NCI-H2081 treated with DMSO at 0.1 percent for 48 hours (cell line): ENCODE measurements around the gene KCNJ14.

ENCODE experiments used
- DNase-seq: peaks from one replicate; lab custom pipeline; 2025; lab: John Stamatoyannopoulos, UW

Gene KCNJ14

GRCh38 chr19:48455171-48455907 lies at the start of gene KCNJ14:
Gene KCNJ14, plus strand, starts transcription at chr19:48455574. Its CDS starts 6,151 bp downstream, at chr19:48461725.
- no peak for DNase-seq

- no peak for DNase-seq
Measured at GRCh38 chr19:48405850-48406249, 49.5 kb upstream of the KCNJ14 start.

GRCh38 chr19:48413879-48414587 lies 41.3 kb upstream of the KCNJ14 start:
- no peak for DNase-seq

- no peak for DNase-seq
Measured at GRCh38 chr19:48415395-48415794, 40.0 kb upstream of the KCNJ14 start.

- no peak for DNase-seq
Measured at GRCh38 chr19:48415806-48416221, 39.6 kb upstream of the KCNJ14 start.

- no peak for DNase-seq
Measured at GRCh38 chr19:48417421-48417820, 38.0 kb upstream of the KCNJ14 start.

DNA sequence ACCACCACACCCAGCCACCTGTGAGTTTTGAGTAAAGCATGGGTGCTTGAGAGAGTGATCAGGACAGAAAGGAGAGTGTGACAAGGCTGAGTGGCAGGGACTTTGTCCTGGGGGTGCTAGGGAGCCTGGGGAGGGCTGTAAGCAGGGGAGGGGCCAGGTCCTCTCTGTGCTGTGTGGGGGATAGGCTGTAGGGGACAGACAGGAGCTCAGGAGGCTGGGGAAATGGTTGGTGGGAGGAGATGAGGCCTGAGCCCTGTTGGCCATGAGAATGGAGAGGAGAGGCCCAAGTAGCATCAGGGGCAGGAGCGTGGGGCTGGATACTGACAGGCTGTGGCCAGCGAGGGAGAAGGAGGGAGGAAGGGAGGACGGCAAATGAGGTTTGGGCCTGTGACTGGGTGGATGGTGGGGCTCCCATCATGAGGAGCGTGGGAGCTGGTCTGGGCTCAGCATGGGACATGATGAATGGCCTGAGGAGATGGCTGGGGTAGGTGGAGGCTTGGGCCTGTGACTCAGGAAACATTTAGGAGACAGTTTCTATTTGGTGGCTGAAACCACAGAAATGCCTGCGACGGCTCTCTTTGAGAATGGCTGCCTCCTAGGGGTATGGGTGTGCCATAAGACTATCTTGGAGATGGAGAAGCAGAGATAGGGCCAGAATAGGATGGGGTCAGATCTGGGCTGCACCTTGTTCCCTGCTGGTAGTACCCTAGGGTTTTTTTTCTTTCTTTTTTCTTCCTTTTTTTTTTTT lies 36.9 kb upstream of the KCNJ14 start:
- no peak for DNase-seq

- DNase-seq: no peak
Measured at GRCh38 chr19:48419158-48419920, 36.0 kb upstream of the KCNJ14 start.

- DNase-seq: no peak
Measured at GRCh38 chr19:48421548-48421947, 33.8 kb upstream of the KCNJ14 start.

DNA sequence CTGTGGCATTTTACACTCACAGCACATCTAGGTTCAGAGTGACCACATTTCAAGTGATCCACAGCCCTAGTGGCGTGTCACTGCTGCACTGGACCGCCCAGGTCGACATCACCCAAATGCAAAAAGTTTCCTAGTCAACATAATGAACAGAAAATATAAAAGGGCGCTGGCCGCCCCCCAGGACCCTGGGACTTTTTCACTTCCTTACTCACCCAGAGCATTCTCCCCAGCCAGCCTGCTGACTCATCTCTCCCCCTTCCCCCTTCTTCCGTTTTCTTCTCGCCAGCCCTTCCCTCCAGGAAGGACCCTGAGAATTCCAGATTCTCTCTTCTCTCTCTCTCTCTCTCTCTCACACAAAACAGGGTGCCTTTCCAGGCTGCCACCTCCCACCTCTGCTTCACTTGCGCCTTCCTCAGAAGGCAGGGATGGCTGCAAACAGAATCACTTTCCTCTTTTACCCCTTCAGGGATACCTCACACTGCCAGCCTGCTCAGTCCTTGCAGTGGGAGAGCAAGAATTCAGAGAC lies 30.6 kb upstream of the KCNJ14 start:
- DNase-seq: no peak

DNA sequence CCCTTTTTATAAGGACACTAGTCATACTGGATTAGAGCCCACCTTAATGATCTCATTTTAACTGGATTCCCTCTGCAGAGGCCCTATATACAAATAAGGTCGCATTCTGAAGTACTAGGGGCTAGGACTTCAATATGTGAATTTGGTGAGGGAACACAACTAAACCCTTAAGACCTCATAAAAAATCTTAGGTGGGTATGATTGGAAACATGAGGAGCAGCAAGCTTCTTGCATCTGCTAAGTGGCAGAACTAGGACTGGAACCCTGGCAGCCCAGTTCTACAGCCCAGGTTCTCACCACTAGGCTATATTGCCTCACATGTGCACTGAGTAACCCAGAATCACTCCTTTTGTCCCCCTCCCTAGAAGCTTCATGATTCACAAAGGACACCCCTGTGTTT lies 26.7 kb upstream of the KCNJ14 start:
- DNase-seq: no peak

- no peak for DNase-seq
Measured at GRCh38 chr19:48433337-48433736, 22.0 kb upstream of the KCNJ14 start.

GRCh38 chr19:48436586-48436985 lies 18.8 kb upstream of the KCNJ14 start:
- DNase-seq: no peak

GRCh38 chr19:48441360-48442050 lies 13.9 kb upstream of the KCNJ14 start:
- DNase-seq: no peak

GRCh38 chr19:48442116-48443035 lies 13.0 kb upstream of the KCNJ14 start:
- DNase-seq: no peak

DNA sequence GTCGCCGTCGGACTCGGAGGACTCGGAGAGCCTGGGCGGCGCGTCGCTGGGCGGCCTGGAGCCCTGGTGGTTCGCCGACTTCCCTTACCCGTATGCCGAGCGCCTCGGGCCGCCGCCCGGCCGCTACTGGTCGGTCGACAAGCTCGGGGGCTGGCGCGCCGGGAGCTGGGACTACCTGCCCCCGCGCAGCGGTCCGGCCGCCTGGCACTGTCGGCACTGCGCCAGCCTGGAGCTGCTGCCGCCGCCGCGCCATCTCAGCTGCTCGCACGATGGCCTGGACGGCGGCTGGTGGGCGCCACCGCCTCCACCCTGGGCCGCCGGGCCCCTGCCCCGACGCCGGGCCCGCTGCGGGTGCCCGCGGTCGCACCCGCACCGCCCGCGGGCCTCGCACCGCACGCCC lies 12.1 kb upstream of the KCNJ14 start:
- no peak for DNase-seq

- DNase-seq: no peak
Measured at GRCh38 chr19:48443731-48444128, 11.6 kb upstream of the KCNJ14 start.

GRCh38 chr19:48444129-48444935 lies 11.0 kb upstream of the KCNJ14 start:
- no peak for DNase-seq

- no peak for DNase-seq
Measured at GRCh38 chr19:48444936-48445200, 10.5 kb upstream of the KCNJ14 start.

DNA sequence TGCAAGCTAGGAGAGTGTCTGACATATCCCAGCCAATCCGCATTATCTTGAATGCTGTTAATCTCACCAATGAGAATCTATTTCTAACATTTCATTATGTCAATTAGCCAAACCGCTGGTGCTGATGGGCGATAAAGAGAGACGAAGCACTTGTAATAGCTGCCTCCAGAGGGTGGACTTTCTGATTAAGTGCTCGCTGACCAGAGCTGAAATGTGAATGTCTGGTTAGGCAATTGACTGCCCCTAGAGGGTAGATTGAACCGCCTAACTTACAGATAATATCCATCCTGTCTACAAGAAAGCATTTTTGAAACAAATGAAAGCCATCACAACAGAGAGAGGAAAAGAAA lies 10.1 kb upstream of the KCNJ14 start:
- DNase-seq: peak; percentile 77
